SIG-M5 (cell line): ENCODE data around the gene VANGL1.

Experiments
- DNase-seq: peaks from one replicate; lab custom pipeline; 2025; lab: John Stamatoyannopoulos, UW

Gene VANGL1

DNA sequence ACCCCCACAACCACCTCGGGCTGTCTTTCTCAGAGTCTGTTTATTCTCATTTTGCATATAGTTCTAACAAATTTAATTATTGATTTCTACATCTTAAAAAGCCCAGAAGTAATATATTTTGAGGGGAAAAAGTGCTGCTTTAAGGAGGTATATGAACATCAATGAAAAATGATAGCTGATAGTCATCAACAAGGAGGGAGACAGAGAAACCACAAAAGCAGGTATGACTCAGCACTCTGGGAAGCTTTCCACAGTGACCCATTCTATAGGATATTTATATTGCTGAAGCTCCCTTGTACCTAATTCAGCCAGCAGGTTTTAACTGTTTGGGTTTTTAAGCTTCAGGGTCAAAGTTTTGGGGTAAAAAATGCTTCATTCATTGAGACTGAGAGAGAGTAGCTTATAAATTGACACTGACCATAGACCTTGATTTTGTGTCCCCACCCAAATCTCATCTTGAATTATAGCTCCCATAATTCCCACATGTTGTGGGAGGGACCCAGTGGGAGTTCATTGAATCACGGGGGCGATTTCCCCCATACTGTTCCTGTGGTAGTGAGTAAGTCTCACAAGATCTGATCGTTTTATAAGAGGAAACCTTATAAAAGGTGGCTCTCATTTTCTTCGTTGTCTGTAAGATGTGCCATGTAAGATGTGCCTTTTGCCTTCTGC, 27.4 kb downstream of the VANGL1 start:
- DNase-seq = no peak

DNA sequence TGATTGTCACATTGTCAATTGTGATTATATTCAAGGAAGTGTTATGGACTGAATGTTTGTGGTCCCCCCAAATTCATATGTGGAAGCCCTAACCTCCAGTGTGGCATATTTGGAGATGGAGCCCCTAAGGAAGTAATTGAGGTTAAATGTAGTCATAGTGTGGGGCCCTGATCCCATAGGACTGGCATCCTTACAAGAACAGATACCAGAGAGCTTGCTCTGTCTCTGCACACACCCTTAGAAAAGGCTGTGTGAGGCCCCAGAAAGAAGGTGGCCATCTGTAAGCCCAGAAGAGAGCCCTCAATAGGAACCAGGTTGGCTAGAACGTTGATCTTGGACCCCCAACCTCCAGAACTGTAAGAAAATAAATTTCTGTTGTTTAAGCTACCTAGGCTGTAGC, 28.1 kb downstream of the VANGL1 start:
- no peak for DNase-seq

DNA sequence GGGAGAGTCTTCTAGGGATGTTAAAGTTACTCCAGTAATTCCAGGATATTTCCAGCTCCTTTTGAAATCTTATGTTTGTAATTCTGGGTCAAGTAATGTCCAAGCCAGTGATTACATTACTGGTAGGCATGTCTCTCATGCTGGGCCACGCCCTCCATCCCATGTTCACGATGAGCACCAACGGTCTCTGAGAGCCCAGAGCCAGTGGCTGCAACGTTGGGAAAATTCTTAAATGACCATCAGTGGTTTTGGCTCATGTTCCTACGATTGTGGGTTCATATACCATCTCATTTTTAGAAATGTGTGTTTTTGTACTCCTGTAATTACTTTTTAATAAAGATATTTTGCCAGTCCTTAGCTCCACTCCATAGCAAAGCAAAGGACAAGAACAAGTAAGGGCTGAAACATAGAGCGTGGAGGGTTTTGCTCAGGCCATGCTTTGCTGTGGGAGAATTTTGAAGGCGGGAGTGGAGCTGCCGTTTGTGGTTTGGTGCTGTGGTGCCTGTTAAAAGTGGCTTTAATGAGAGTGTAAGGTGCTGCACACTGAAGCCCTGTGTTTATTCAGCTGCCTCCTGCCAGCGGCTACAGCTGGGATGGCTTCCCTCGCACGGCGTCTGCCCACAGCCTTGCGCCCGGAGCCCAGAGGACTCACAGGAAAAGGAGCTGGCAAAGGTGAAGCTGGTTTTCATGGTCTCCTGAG, 28.9 kb downstream of the VANGL1 start:
- DNase-seq = no peak

DNA sequence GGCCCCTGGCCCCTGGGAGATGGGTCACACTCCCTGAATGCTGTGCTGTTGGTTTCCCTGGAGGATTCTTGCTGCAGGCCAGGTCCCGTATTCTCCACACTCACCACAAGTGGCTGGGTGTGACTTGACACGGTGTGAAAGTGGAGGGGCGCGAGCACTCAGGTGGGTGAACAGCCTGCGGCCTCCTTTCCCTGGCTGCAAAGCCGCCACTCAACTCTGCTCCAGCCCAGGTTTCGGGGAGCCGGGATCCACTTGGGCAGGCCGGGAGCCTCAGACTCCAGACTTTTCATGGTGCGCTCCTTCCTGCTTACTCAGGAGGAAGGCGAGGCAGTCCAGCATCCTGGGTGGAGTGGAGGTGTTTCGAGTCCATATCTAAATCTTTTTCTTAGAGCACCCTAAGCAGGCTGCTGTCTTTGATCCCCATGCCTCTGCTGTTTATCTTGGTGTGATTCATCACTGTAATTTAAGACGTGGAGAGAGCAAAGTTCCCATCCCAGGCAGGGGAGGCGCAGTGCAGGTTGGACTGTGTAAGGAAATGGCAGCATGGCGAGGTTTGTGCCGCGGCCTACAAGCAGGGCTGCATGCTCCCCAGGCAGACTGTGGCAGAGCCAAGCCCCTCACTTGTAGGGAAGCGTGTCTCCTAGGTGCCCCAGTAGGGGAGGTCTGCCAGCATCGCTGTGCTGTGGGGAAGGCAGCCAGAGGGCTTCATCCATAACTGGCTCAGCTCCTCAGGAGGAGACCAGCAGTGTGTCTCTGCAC, 29.6 kb downstream of the VANGL1 start:
- no peak for DNase-seq

DNA sequence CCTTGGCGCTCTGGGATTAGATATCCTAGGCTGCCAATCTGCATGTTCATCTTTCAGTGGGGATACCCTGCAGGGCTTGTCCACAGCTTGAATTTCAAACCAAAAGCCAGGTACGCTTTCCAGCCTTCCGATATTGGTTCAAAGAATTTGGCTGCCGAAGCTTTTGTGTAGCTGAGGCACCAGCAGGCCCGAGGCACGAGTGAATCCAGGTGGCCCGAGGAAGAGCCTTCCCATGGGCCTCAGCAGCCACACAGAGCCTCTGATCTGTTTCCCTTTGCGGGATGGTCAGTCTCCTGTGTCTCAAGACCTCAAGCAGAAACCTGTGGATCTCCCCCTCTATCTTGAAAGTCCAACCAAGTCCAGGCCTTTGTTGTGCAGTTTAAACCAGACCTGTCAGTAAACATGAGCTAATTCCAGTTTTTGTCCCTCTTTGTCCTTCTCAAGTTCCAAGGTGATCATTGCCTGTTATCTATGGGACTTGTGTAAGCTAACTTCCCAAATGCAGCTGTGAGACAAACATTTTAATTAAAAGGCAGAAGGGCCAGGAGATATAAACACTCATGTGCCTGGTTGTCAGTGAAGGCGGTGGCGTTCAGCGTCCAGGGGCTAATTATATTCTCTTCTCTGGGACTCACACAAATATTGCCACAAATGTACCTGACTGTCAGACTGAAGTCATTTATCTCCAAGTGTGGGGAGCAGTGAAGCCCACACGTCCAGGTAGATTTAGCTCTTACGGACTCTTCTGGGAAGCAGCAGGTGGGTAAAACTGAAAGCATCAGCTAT, 30.6 kb downstream of the VANGL1 start:
- no peak for DNase-seq

DNA sequence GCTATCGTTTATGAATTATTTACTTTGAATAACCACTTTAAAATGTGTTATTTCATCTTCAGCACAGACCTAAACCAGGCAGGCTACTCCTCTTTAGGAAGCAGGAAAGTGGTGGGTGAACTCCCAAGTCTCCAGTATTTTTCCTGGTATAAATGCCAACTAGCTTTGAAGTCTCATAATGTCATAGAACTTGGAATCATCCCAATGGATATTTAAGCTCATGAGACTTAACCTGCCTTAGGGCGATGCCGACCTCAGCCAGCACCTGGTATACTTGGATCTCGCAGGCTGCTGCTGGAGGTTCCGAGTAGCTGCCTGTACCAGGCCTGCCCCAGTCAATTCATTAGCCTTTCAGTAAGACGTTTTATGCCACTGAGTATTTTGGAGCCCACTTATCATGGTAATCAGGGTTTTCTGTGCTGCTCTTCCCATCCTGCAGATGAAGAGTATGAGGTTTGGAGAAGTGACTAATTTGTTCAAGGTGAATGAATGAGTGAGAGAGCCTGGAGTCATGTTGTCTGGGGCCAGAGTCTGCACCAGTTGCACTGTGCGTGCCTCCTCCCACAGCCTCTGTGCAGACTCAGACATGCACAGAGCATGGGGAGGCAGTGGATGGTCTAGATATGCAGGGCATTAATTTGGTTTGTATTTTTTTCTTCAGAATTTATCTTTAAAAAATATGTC, 34.9 kb downstream of the VANGL1 start:
- DNase-seq = no peak

DNA sequence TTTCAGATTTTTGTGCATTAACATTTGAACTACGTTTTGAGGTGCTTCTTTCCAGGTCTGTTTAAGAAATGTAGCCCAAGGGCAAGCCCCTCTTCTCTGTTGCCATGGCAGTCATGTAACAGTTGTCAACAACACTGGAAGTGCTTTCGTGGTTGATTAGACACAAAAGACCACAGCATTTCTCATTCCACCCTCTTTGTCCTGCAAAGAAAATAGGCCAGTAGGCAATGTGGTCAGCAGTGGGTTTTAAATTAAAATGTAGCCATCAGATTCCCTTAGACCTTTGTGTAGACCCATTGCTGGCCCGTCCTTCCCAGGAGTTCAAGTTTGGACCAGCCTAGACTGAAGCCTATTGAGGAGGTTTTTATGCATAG, 35.4 kb downstream of the VANGL1 start:
- no peak for DNase-seq

DNA sequence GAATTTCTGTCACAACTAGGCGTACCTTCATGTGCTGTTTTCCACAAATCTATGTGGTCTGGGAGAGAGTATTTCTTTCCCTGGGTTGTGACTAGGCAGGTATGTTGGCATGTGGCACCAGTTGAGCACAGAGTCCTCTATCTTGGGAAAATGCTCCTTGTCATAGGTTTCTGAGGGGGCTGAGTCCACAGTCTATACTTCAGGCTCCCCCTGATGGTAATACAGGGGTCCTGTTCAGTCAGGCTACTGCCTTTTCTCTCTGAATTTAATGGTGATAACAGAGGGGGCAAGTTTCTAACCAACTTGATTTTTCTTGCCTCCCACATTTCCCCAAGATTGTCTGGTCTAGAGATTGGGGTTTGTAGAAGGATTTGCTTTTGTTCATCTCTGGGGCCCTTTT, 35.8 kb downstream of the VANGL1 start:
- DNase-seq = no peak

DNA sequence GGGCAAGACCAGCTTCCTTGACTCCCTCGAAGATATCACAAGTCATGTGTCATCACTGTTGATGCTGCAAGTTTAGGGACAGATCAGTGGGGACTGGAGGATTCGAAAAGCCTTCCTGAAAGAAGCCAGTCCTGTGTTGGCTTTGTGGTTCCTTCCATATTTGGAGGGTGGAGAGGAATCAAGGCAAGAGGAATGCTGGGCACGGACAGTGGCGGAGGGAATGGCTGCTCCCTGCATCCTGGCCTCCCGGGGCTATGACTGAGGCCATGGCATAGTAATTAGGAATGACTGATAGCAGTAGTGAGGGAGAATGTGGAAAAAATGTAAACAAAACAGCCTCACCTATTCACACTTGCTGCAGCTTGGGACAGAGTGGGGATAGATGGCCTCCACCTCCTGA, 36.4 kb downstream of the VANGL1 start:
- DNase-seq = no peak

DNA sequence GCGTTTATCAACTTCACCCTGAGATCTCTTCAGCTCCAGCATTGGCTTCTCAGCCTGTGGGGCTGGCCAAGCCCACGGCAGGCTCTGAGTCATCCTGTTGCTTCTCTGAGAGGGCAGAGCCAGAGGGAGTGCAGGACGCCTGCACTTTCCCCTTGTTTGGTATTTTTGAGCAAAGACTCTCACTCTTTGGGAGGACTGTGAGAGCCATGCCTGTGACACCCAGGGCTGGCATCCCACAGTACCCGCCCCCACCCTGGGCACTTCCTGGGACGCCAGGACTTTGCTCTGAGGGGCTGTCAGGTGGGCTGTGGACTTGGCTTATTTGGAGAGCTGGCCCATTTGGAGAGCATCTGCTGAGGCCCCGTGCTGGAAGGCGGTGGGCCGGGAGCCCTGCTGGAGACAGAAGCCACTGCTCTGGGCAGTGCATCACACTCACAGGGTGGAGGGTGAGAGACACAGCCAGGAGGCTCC, 37.4 kb downstream of the VANGL1 start:
- DNase-seq = no peak

DNA sequence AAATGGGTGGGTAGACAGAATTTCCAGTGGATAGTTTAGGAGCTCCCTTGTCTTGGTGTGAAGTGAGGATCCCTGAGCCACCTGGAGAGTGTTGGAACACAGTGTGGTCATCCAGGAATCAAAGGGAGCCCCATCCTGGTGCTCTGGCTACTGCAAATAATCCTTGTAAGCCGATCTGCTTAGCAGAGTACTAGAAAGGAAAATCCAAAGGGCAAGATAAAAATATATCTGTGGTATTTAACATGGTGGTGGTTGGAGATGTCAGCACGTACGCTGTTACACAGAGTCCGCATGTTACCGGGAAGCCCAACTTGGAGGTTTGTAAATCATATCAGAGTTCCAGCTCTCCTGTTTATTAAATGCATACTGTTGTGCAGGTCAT, 39.0 kb downstream of the VANGL1 start:
- no peak for DNase-seq

DNA sequence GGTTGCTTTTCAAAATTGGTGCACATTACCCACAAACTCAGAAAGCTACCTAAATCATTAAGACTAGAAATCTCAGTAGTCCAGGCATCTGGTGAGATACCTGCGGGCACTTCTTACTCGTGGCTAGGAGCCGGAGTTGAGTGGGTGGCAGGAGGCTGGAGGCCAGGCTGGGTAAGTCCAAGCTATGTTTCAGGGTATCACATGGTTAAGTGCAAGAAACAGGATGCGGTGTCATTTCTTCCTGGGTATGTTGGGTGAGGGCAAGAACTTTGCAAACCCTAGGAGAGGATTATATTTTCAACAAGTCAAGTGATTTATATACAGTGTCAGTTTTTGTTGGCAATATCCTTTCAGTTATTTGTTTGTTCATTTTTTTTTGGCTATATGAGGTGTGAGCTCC, 41.0 kb downstream of the VANGL1 start:
- no peak for DNase-seq

DNA sequence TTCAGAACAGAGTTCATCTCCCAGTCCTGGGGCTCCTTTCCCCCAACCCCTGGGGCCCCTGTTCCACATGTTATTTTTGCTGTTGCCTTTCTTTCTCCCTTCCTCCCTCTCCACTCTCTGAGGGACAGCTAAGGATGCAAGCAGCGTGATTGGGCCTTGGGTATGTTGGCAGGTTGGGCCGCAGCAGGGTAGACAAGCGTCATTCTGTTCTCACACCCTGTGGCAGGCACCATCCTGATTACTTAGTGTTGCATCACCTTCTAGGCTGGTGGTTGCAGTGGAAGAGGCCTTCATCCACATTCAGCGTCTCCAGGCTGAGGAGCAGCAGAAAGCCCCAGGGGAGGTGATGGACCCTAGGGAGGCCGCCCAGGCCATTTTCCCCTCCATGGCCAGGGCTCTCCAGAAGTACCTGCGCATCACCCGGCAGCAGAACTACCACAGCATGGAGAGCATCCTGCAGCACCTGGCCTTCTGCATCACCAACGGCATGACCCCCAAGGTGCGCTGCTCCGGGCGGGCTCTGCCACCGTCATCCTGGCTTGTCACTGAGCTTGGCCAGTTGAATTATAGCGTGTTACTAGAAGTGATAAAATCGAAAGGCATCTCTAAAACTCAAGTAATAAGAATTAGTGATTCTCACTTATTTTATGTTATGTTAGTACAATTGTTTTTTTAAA, 43.4 kb downstream of the VANGL1 start:
- no peak for DNase-seq

DNA sequence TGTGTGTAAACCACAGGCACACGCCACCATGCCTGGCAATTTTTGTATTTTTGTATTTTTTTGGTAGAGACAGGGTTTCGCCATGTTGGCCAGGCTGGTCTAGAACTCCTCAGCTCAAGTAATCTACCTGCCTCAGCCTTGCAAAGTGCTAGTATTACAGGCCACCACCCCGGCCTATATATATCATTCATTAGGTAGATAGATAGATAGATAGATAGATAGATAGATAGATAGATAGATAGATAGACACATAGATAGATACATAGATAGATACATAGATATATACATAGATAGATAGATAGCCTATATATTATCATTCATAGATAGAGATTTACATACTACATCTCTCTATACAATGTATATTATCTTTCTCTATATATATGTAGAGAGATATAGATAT, 46.0 kb downstream of the VANGL1 start:
- DNase-seq = no peak

DNA sequence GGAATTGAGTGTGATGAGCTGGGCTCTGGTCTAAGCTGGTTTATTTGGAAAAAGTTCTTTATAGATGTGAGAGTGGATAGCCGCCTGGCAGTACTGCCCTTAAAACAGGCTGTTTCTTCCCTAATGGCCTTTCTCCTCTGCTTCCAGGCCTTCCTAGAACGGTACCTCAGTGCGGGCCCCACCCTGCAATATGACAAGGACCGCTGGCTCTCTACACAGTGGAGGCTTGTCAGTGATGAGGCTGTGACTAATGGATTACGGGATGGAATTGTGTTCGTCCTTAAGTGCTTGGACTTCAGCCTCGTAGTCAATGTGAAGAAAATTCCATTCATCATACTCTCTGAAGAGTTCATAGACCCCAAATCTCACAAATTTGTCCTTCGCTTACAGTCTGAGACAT, 49.2 kb downstream of the VANGL1 start:
- DNase-seq = no peak

DNA sequence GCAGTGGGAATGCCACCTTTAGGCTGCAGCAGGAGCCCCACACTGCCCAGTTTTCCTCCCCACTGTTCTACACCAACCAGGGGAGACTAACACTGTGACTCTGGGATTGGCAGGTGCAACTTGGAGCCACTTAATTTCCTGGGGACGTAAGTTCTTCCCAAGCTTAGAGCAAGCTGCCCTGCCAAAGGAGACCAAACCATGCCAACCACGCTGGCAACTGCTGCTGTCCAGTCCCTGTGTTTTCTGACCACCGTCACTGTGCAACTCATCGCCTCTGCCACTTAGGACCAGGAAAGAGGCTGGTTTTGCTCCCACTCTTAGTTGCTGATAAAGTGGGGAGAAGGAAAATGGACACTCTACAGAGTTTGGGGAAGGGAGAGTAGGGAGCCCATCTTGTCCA, 50.5 kb downstream of the VANGL1 start:
- DNase-seq = no peak

DNA sequence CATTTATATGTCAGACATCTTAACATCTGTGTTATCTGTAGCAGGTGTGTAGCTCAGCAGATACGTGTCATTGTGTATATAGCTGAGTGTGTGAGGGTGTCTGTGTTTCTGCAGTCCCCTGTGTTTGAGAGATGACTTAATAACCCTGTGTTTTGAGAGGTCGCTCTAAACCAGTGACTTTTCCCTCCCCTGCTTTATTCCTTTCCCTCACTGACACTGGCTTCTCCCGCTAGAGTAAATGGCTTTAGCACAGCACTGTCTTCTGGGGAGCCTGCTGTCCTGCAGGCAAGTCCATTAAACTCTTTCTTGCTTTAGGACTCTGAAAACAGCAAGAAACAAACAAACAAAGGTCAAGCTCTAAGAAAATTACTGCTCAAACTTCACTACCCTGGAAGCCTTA, 53.0 kb downstream of the VANGL1 start:
- no peak for DNase-seq

DNA sequence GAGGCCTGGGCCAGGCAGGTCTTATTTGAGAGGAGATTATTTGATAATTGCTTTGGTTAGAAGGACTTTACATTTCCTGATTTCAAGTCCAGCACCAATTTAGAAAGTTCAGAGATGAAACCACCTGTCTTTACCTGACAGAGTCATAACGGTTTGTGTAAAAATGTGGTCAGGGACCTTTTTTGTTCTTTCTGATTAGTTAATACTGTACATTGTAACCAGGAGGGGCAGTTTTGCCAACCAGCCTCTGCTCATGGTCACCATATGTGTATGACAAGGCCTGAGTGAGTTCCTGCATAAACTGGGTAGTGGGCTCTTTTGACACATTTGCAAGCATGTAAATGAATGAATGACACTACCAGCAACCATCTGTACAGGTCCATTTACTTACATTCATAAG, 55.8 kb downstream of the VANGL1 start:
- no peak for DNase-seq

DNA sequence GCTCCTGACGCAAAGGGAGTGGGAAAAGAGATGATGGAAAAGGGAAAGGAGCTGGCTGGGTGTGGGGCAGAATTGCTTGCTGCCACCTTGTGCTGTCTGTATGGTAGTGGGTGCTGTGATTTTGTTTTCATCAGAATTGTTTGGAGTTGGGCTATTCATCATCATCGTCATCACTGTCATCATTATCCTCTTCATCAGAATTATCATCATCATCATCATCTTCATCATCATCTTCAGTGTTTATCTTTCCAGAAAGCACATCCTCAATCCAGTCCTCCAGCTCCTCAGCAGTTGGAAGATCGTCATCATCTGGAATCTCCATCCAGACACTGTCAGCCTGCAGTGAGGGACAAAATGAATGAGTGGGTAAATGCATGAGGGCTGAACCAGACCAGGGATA, 59.3 kb downstream of the VANGL1 start:
- no peak for DNase-seq

DNA sequence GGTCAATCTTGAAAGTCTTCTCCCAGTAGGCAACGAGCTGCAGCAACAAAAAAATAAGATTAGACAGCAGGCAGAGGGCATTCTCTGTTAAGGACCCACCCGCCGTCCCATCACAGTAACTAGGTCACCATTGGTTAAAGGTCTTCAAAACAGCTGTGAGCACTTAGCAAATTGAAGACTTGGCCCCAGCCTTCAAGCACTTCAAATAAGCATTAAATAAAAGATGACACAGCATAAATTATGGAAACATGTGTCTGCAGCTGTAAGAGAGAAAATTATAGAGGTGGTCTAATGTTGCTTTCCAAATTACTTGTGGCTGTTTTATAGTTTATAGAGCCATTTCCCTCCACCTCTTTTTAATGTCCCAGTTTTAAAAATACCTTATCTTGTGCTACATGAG, 61.2 kb downstream of the VANGL1 start:
- no peak for DNase-seq
